ENCODE results near the gene ALKBH2.

DNA sequence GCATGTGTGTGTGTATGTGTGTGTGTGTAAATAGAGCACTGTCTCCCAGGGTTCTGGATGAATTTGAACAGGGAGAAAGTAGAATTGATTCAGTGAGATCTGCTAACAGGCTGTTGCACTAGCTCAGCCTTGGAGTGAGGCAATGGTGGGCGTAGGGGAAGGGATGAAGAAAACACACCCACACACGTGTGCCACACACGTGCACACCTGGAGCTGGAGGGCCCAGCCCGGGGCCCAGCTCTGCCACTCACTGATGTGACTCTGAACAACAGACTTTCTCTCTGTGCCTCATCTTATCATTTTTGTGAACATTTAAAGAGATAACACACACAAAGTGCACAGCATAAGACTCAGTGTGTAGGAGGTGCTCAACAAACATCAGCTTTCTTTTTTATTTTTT is 27.3 kb upstream of the ALKBH2 start:
- TF ChIP-seq POLR2A (IDR thresholded peaks at IDR 0.05; ENCODE audit: low read length) (no peak), GATA1 (IDR thresholded peaks at IDR 0.05; ENCODE audit: low read depth, low read length) (no peak)
